NCI-H446 treated with DMSO at 0.1 percent for 48 hours (cell line): ENCODE data around the gene OSCP1.

Experiments
- DNase-seq: peaks from one replicate; lab custom pipeline; 2025; lab: John Stamatoyannopoulos, UW

The OSCP1 gene

GRCh38 chr1:36475341-36475740, 25.1 kb upstream of the OSCP1 start:
- no peak for DNase-seq

- DNase-seq = no peak
Measured at GRCh38 chr1:36472656-36473055, 22.4 kb upstream of the OSCP1 start.

GRCh38 chr1:36471830-36472641, 21.8 kb upstream of the OSCP1 start:
- DNase-seq = no peak

GRCh38 chr1:36469163-36469562, 18.9 kb upstream of the OSCP1 start:
- no peak for DNase-seq

- no peak for DNase-seq
Measured at GRCh38 chr1:36467700-36468455, 17.6 kb upstream of the OSCP1 start.

- DNase-seq = no peak
Measured at GRCh38 chr1:36467027-36467410, 16.8 kb upstream of the OSCP1 start.

- no peak for DNase-seq
Measured at GRCh38 chr1:36466370-36467026, 16.2 kb upstream of the OSCP1 start.

- no peak for DNase-seq
Measured at GRCh38 chr1:36465731-36466369, 15.6 kb upstream of the OSCP1 start.

GRCh38 chr1:36464605-36465393, 14.5 kb upstream of the OSCP1 start:
- DNase-seq = peak; percentile 55

- peak; percentile 88 for DNase-seq
Measured at GRCh38 chr1:36463803-36464604, 13.8 kb upstream of the OSCP1 start, which contains the start of gene MRPS15. Gene MRPS15 (minus strand): TSS chr1:36464384. CDS start chr1:36464275, 109 bp downstream.

- no peak for DNase-seq
Measured at GRCh38 chr1:36463463-36463802, 13.2 kb upstream of the OSCP1 start.

- DNase-seq = no peak
Measured at GRCh38 chr1:36458910-36459309, 8.7 kb upstream of the OSCP1 start.

GRCh38 chr1:36457691-36458090, 7.4 kb upstream of the OSCP1 start:
- DNase-seq = no peak

- DNase-seq = no peak
Measured at GRCh38 chr1:36456391-36456928, 6.2 kb upstream of the OSCP1 start.

GRCh38 chr1:36455386-36455785, 5.1 kb upstream of the OSCP1 start:
- no peak for DNase-seq

GRCh38 chr1:36453600-36454388, 3.5 kb upstream of the OSCP1 start:
- DNase-seq = no peak

GRCh38 chr1:36453051-36453450, 2.8 kb upstream of the OSCP1 start:
- no peak for DNase-seq

- no peak for DNase-seq
Measured at GRCh38 chr1:36450919-36451305, 661 bp upstream of the OSCP1 start.

- DNase-seq = no peak
Measured at GRCh38 chr1:36448530-36449056, 1.7 kb downstream of the OSCP1 start.
